GM08714 (cell line): ENCODE measurements around the gene SPACA7.
"Not testable (repeated sequence)": the region's sequence is repeated elsewhere in the genome, so short reads cannot be mapped to it uniquely, and the experiment has no call there.

Experiments used
- H3K4me3 ChIP-seq: fragments of 200-500 bp; sonication (Bioruptor generic); 2 replicates; pipeline ENCODE4 v1.5.1; 2014; ENCODE audit warnings: mild to moderate bottlenecking, low read length, inconsistent platforms
- ZNF274 ChIP-seq: IDR thresholded peaks from 2 replicates; pipeline ENCODE4 v1.6.1; 2012; ENCODE audit warnings: mild to moderate bottlenecking, low read depth, low read length

SPACA7 gene

DNA sequence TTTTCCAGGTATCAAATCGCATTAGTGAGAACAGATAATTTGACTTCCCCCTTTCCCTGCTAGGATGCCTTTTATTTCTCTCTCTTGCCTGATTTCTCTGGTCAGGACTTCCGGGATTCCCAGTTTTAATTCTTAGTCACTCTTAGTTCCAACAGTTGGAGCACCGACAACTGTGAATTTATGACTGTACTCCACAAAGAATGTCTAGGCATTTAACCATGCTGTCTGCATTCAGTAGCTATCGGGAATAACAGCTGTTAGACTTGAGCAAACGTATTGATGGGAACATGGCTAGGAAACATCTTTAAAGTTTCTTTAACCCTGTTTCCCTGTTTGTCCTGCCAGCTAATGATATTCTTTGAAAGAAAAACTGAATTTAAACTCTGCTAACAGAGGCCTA lies 14.1 kb upstream of the SPACA7 start:
- no peak overlapping the region for H3K4me3 ChIP-seq
- no peak for TF ChIP-seq ZNF274

DNA sequence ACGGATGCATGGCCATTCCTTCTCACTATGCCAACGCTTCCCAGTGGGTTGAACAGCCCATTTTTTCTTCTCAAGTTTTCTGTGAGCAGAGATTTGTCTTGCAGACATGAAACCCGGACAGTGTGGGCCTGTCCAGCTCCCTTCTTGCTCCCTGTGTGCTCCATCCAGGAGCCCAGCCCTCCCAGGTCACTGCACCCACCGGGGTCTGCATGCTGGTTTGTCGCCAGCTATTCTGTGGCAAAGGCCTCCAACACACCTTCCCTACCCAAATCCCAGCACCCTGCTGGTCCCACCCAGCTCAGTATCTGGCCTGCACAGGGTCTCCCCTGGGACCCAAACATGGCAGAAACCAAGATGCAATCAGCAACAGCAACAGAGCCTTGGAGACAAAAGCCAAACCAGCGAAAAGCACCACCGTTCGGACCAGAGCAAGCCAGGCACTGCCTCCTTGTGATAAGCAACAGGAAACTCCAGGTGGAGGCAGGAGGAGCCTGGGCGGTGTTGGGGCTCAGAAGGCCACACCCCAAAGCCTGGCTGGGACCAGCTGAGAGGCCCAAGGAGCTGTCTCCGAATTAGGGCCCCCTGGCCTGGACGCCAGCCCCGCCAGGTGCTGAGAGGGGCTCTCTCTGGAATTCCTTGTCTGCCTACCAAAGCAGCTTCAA lies 12.2 kb upstream of the SPACA7 start:
- H3K4me3 ChIP-seq = no peak overlapping the region
- no peak for TF ChIP-seq ZNF274

DNA sequence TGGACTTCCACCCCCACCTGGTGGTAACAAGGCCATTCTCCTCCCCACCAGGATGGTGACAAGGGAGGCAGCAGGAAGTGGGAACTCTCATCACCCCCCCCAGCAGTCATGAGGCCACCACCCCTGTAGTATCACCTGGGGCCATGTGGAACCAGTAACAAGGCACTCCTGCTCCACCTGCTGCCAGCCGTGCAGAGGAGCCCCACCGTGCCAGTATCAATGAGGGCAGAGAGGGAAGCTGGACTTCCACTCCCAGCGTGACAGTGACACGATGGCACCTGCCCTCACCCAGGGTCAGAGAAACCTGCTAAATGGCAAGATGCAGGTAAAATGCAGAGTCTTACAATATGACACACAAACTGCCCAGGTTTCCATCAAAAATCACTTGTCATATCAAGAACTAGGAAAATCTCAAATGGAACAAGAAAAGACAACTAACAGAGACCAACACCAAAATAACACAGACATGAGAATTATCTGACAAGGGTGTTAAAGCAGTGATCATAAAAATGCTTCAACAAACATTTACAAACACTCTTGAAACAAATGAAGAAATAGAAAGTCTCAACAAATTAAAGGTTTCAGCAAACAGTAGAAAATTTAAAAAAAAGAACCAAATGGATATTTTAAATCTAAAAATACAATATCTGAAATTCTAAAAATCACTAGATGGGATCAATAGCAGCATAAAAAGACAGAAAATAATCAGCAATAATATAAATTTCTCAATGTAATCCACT lies 9.1 kb upstream of the SPACA7 start:
- TF ChIP-seq ZNF274 = no peak
- H3K4me3 ChIP-seq = no peak overlapping the region

DNA sequence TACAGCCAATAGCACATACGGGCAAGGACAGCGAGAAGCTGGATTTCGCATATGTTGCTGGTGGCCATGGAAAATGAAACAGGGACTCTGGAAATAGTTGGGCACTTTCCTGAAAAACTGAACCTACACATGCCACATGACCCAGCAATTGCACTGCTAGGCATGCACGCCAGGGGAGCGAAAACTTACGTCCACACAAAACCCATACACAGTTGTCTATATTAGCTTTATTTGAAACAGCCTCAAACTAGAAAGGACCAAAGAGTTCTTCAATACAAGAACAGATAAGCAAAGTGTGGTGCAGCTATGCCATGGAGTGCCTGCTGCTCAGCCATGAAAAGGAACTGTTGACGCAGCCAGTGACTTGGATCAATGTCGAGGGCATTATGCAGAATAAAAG lies 7.3 kb upstream of the SPACA7 start:
- TF ChIP-seq ZNF274 = no peak
- H3K4me3 ChIP-seq = no peak overlapping the region

DNA sequence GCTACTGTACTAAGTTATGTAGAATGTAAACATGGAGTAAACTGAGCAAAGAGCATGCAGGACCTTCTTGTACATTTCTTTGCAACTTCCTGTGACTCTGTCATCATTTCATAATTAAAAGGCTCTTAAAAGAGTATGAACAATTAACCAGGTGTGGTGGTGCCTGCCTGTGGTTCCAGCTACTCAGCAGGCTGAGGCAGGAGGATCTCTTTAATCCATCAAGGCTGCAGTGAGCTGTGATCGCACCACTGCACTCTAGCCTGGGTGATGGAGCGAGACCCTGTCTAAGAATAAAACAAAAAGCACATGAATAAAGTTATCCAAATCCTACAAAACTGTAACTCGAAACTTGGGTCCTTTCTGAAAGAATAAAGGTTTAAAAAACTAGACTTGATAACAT lies 5.8 kb upstream of the SPACA7 start:
- no peak overlapping the region for H3K4me3 ChIP-seq
- no peak for TF ChIP-seq ZNF274

DNA sequence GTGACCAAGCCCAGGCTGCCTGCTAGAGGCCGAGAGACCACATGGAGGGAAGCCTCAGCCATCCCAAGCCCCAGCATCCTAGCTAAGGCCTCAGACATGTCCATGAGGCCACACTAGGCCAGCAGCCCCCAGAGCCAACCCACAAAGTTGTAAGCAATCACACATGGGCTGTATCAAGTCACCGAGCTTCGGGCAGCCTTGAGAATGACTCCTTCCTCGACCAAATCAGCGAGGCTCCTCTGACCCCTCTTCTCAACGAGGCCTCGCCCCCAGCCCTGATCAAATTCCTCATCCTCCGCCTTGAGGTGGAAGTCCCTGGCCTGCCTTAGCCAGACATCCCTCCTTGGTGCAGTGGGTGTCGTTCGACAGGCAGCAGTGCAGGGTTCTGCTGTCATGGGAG lies 1.9 kb upstream of the SPACA7 start:
- H3K4me3 ChIP-seq = no peak overlapping the region
- no peak for TF ChIP-seq ZNF274

DNA sequence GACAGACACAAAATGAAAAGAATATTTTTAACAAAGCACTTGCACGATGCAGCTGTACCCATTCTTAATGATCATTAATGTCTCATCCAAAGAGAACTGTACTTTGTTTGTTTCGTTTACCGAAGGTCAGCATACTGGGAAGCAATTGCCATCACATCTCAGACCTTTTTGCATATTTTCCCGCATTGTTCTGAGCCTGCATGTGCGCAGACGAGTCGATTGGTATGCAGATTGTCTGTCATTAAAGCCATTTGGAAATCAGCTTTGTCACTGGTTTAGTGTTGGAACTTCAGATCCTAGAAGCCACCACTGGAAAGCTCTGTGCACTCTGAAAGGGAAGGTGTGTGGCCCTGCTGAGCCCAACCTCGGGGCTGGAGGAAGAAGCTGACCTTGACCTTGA lies 15.6 kb downstream of the SPACA7 start:
- TF ChIP-seq ZNF274 = no peak
- no peak overlapping the region for H3K4me3 ChIP-seq

DNA sequence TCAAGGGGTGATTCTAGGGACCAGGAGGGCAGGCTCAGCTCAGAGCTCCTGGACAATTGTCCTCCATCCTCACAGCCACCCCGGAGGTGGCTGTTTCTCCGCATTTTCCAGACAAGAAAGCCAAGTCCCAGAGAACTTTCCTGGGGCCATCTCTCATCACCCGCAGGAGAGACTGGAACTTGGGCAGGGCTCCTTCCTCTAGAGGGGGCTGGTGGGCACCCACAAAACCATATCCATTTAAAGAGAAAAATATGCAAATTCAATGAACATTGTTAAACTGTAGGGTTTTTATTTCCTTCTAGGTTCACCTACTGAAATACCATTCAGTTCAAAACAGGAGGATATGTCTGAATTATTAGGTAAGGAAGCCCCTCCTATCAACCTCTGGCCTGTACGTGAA lies 16.6 kb downstream of the SPACA7 start:
- TF ChIP-seq ZNF274 = no peak
- no peak overlapping the region for H3K4me3 ChIP-seq

DNA sequence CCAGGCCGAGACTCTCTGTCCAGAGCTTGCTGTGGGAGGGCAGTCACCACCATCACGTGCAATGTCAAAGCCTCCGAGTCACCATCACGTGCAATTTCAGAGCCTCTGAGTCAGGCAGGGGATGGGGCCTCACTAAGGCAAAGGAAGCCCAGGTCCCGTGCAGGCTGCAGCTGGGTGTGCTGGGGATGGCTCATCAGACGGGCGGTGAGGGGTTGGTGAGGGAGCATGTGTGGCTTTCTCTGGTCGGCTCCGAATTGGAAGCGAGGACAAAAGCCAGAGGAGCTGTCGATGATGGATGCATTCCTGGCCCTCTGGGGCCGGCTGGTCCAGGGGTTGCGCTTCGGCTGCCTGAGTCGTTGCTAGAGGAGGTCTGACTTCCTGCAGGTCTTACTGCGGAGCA lies 18.9 kb downstream of the SPACA7 start:
- H3K4me3 ChIP-seq = not testable (repeated sequence)

DNA sequence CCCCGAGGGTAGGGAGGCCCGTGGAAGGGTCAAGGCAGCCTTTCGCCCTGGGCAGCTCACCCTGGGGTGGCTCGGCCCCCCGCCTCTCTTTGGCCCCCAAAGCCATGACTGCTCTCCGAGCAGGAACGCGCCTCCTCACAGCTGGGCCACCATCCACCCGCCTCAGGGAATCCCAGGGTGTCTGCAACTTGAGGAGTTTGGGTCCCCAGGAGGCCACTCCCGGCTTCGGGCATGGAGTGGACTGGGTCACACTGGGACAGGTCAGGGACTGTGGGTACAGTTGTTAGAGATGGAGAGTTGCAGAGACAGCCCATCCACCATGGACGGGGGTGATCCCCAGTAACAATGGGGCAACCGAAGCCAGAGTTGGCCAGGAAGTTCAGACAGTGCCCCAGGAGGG lies 19.8 kb downstream of the SPACA7 start:
- not testable (repeated sequence) for H3K4me3 ChIP-seq

DNA sequence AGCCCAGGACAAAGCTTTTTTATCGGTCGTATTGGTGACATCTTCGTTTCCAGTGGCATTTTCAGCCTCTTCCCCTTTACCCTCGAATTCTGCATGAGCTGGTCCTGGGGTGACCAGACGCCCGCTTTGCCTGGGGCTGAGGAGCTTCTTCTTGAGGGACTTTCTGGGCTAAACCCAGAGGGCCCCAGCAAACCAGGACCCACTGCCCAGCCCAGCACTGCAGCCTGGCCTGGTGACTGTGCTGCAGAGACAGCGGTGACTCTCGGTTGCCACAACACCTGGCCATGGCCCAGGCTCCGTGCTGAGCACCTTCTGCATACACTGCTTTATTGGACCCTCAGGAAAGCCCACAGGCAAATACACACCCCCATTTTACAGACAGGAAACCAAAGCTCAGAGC lies 21.0 kb downstream of the SPACA7 start:
- H3K4me3 ChIP-seq = no peak overlapping the region
- no peak for TF ChIP-seq ZNF274

DNA sequence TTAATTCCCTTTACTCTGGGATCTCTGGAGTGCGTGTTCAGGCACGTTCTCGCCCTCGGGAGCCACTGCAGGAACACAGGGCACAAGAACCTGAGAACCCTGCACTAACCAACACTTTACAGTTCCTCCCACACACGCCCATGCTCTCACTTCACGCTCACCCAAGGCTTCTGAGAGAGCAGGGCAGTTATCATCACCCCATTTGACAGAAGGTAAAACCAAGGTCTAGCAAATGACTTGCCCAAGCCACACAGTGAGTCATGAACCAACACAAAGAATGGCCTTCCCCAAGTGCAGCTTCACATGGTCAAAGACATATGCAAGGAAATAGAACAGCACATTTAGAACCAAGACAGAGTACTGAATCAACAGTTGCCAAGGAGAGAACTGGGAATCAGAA lies 22.2 kb downstream of the SPACA7 start:
- not testable (repeated sequence) for H3K4me3 ChIP-seq

DNA sequence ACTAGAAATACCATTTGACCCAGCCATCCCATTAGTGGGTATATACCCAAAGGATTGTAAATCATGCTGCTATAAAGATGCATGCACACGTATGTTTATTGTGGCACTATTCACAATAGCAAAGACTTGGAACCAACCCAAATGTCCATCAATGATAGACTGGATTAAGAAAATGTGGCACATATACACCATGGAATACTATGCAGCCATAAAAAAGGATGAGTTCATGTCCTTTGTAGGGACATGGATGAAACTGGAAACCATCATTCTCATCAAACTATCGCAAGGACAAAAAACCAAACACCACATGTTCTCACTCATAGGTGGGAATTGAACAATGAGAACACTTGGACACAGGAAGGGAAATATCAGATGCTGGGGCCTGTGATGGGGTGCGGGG lies 33.7 kb downstream of the SPACA7 start:
- not testable (repeated sequence) for H3K4me3 ChIP-seq

DNA sequence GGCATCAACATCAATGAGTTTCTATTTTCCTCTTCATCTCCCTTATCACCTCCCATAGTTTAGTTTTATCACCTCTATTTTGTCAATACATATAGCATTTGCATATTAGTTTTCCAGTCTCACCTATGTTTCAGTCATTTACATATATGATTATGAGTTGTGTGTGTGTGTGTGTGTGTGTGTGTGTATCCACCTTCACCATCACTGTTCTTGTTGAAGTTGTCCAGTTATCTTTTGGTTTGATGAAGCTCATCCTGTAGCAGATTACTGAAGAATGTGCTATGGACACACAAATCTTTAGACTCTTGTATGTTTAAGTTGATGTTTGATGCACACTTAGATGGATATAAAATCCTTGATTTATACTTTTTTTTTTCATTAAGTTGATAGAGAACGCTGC lies 40.5 kb downstream of the SPACA7 start:
- TF ChIP-seq ZNF274 = no peak

DNA sequence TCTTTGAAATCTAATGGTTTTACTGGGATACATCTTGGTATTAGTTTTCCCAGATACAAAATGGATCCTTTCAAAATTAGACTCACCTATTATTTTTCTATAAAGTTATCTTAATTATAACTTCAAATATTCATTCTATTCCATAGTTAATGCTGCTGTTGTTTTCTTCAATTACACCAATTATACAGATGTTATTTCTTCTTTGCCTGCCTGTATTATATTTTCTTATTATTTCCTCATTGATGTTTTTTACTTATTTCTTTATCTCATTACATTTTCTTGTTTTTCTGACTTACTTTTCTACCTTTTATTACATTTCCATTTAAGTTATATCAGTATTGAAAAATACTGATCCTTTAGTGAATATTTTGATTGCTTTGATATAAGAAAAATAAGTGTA lies 40.9 kb downstream of the SPACA7 start:
- no peak overlapping the region for H3K4me3 ChIP-seq
- TF ChIP-seq ZNF274 = no peak

More for the DNA sequence above, 40.5 kb downstream of the SPACA7 start:
- H3K4me3 ChIP-seq = no peak overlapping the region

DNA sequence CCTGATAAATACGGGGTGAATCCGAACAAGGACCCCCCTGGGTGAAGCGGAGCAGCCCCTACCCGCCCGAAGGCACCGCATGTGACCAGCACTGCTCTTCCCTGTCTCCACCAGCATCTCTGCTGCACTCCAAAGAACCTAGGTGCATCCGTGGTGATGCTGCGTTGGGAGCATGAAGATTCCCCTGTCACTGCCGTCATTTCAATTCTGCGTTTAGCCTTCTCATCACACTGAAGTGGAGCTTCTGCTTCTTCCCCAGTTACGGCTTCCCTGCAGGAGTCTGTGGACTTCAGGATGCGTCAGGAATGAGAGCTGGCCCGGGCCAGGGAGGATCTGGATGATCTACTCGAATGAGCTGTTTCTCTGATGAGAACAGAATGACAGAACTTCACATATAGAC lies 47.9 kb downstream of the SPACA7 start:
- no peak overlapping the region for H3K4me3 ChIP-seq
- no peak for TF ChIP-seq ZNF274
